ENCODE results near the gene WDR59.
"Not testable (repeated sequence)": the region's sequence is repeated elsewhere in the genome, so short reads cannot be mapped to it uniquely, and the experiment has no call there.

The WDR59 gene

GRCh38 chr16:74984529-74985296 is at the start of gene WDR59:
WDR59 (minus strand) TSS chr16:74985123; CDS start chr16:74985017, 106 bp downstream.
- peak; percentile 97 for DNase-seq (ENCODE audit: low read depth)

- no peak for DNase-seq (ENCODE audit: low read depth)
Measured at GRCh38 chr16:75032655-75033054, 47.7 kb upstream of the WDR59 start.

- no peak for DNase-seq (ENCODE audit: low read depth)
Measured at GRCh38 chr16:75029854-75030253, 44.9 kb upstream of the WDR59 start.

GRCh38 chr16:75028544-75029135 is 43.7 kb upstream of the WDR59 start:
- no peak for DNase-seq (ENCODE audit: low read depth)

GRCh38 chr16:75027520-75028300 is 42.8 kb upstream of the WDR59 start:
- DNase-seq (ENCODE audit: low read depth), result no peak

GRCh38 chr16:75026892-75027391 is 42.0 kb upstream of the WDR59 start:
- DNase-seq (ENCODE audit: low read depth), result no peak

- not testable (repeated sequence) for DNase-seq (ENCODE audit: low read depth)
Measured at GRCh38 chr16:75026239-75026891, 41.4 kb upstream of the WDR59 start.

GRCh38 chr16:75025761-75026160 is 40.8 kb upstream of the WDR59 start:
- DNase-seq (ENCODE audit: low read depth), result no peak

- no peak for DNase-seq (ENCODE audit: low read depth)
Measured at GRCh38 chr16:75024594-75024993, 39.7 kb upstream of the WDR59 start.

GRCh38 chr16:75024182-75024581 is 39.3 kb upstream of the WDR59 start:
- DNase-seq (ENCODE audit: low read depth), result no peak

- no peak for DNase-seq (ENCODE audit: low read depth)
Measured at GRCh38 chr16:75023009-75023408, 38.1 kb upstream of the WDR59 start.

GRCh38 chr16:75022567-75022966 is 37.6 kb upstream of the WDR59 start:
- no peak for DNase-seq (ENCODE audit: low read depth)

- no peak for DNase-seq (ENCODE audit: low read depth)
Measured at GRCh38 chr16:75021410-75021809, 36.5 kb upstream of the WDR59 start.

- DNase-seq (ENCODE audit: low read depth), result no peak
Measured at GRCh38 chr16:75019586-75019985, 34.7 kb upstream of the WDR59 start.

- DNase-seq (ENCODE audit: low read depth), result no peak
Measured at GRCh38 chr16:75019007-75019406, 34.1 kb upstream of the WDR59 start.

GRCh38 chr16:75017670-75018525 is 33.0 kb upstream of the WDR59 start:
- no peak for DNase-seq (ENCODE audit: low read depth)

GRCh38 chr16:75016451-75017081 is 31.6 kb upstream of the WDR59 start:
- not testable (repeated sequence) for DNase-seq (ENCODE audit: low read depth)

- DNase-seq (ENCODE audit: low read depth), result no peak
Measured at GRCh38 chr16:75014318-75014717, 29.4 kb upstream of the WDR59 start.

- not testable (repeated sequence) for DNase-seq (ENCODE audit: low read depth)
Measured at GRCh38 chr16:75013123-75013522, 28.2 kb upstream of the WDR59 start.

GRCh38 chr16:75012380-75013081 is 27.6 kb upstream of the WDR59 start:
- DNase-seq (ENCODE audit: low read depth), result no peak
